Measurements from ENCODE around the gene PPP2CA. TPM values are rescaled to one million over a fixed set of nuclear protein-coding genes. Genes with fewer than 3 reads are reported as not detected.

Gene PPP2CA
- total RNA-seq, 2 experiments from 2014 or later: 132 to 178 TPM

DNA sequence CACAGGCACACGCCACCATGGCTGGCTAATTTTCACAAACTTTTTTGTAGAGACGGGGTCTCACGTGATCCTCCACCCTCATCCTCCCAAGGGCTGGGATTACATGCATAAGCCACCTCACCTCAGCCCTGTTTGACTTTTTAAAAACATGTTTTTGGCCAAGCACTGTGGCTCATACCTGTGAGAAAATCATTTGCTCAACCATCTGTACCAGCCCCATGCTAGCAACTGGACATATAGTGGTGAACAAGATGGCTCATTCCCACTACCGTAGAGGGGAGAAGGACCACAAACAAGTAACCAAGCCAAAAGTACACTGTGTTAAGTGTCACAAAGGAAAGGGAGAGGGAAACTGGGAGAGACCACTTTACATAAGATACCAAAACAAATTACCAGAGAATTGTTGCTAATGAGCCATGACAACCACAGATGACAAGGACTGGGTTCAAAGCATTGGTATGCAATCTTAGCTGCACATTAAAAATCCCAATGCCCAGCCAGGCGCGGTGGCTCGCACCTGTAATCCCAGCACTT, 19.2 kb downstream of the PPP2CA start:
- CTCF ChIA-PET (ENCODE audit: unreplicated experiment): no interaction called here

DNA sequence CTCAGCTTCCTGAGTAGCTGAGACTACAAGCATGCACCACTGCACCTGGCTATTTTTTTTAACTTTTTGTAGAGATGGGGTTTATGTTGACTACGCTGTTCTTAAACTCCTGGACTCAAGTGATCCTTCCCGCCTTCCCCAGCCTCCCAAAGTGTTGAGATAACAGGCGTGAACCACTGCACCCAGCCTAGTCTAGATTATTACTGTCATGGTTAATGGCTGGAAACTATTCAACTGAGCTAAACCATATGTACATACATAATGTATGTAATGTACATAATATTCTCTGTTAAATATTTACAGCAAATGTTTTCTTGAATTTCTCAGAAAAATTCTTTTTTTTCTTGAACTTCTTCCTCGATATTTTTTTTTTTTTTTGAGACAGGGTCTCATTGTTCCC, 21.3 kb downstream of the PPP2CA start:
- Histone ChIP-seq H3K9me3 (ENCODE audit: low read length) (no peaks in the 10 kb centered on the region), H4K20me1 (ENCODE audit: insufficient read depth, low read length) (peaks cover 27% of the 10 kb centered on the region), H3K36me3 (ENCODE audit: insufficient read depth, low read length) (peaks cover 98% of the 10 kb centered on the region), H3K4me1 (ENCODE audit: insufficient read depth, low read length, poor library complexity, severe bottlenecking) (no peaks in the 10 kb centered on the region), H3K79me2 (ENCODE audit: insufficient read depth, low read depth, low read length) (peaks cover 78% of the 10 kb centered on the region), H3K4me3 (ENCODE audit: low read depth, low read length, poor library complexity, severe bottlenecking) (no peak overlapping the region), H3K27ac (ENCODE audit: low read depth, low read length, poor library complexity, severe bottlenecking) (no peak overlapping the region), H3K4me2 (ENCODE audit: low read length) (no peak overlapping the region), H3K9me2 (ENCODE audit: insufficient read depth, low read length) (no peaks in the 10 kb centered on the region), H2AFZ (ENCODE audit: low read length) (no peak overlapping the region)
- POLR2A ChIA-PET: interaction anchor here (1.2 kb wide), 1 partner anchor 20 kb away, joined by 5 read pairs; no protein-coding TSS in a partner anchor
- BruUV-seq (replicated peaks): no TSS peak
- CTCF ChIA-PET (ENCODE audit: unreplicated experiment): no interaction called here
- DNase-seq (ENCODE audit: low spot score): no peak
- intact Hi-C loops (cut with micrococcal nuclease; ENCODE audit: unreplicated experiment): no loop called here
- TF ChIP-seq, protein P1, sequence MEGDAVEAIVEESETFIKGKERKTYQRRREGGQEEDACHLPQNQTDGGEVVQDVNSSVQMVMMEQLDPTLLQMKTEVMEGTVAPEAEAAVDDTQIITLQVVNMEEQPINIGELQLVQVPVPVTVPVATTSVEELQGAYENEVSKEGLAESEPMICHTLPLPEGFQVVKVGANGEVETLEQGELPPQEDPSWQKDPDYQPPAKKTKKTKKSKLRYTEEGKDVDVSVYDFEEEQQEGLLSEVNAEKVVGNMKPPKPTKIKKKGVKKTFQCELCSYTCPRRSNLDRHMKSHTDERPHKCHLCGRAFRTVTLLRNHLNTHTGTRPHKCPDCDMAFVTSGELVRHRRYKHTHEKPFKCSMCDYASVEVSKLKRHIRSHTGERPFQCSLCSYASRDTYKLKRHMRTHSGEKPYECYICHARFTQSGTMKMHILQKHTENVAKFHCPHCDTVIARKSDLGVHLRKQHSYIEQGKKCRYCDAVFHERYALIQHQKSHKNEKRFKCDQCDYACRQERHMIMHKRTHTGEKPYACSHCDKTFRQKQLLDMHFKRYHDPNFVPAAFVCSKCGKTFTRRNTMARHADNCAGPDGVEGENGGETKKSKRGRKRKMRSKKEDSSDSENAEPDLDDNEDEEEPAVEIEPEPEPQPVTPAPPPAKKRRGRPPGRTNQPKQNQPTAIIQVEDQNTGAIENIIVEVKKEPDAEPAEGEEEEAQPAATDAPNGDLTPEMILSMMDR (conservative IDR thresholded peaks at IDR 0.05; ENCODE audit: low read length): no peak
- no peak for TF ChIP-seq EZH2phosphoT487 (IDR thresholded peaks at IDR 0.05; ENCODE audit: borderline replicate concordance, low read depth, low read length)

More for the DNA sequence above, 19.2 kb downstream of the PPP2CA start:
- no TSS peak for BruUV-seq (replicated peaks)
- POLR2A ChIA-PET: interaction anchor here (0.6 to 1.5 kb wide), 5 partner anchors 15 to 209 kb away, joined by 3 to 10 read pairs (median 3); partner anchors contain the start of gene PPP2CA
- Histone ChIP-seq H3K36me3 (ENCODE audit: insufficient read depth, low read length) (peaks cover 83% of the 10 kb centered on the region), H2AFZ (ENCODE audit: low read length) (no peak overlapping the region), H3K27ac (ENCODE audit: low read depth, low read length, poor library complexity, severe bottlenecking) (no peak overlapping the region), H3K9me3 (ENCODE audit: low read length) (no peaks in the 10 kb centered on the region), H4K20me1 (ENCODE audit: insufficient read depth, low read length) (peaks cover 31% of the 10 kb centered on the region), H3K4me1 (ENCODE audit: insufficient read depth, low read length, poor library complexity, severe bottlenecking) (no peaks in the 10 kb centered on the region), H3K4me2 (ENCODE audit: low read length) (no peak overlapping the region), H3K4me3 (ENCODE audit: low read depth, low read length, poor library complexity, severe bottlenecking) (no peak overlapping the region), H3K79me2 (ENCODE audit: insufficient read depth, low read depth, low read length) (peaks cover 99% of the 10 kb centered on the region), H3K9me2 (ENCODE audit: insufficient read depth, low read length) (no peaks in the 10 kb centered on the region)
- no peak for DNase-seq (ENCODE audit: low spot score)
- intact Hi-C loops (cut with micrococcal nuclease; ENCODE audit: unreplicated experiment): no loop called here
- TF ChIP-seq, protein P1 (conservative IDR thresholded peaks at IDR 0.05; ENCODE audit: low read length): no peak
- TF ChIP-seq EZH2phosphoT487 (IDR thresholded peaks at IDR 0.05; ENCODE audit: borderline replicate concordance, low read depth, low read length): no peak

DNA sequence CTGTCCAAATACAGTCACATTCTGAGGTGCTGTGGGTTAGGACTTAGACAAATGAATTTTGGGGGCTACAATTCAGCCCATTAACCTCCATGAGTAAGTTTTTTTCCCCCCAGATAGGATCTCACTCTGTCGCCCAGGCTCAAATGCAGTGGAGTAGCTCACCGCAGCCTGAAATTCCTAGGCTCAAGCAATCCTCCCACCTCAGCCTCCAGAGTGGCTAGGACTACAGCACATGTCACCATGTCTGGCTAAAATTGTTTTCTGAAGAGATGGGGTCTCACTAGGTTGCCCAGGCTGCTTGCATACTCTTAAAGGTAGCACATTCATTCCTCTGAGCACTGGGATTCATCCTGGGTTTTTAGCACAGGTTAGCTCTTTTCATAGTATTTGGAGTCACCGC, 22.2 kb downstream of the PPP2CA start:
- H4K20me1 ChIP-seq (ENCODE audit: insufficient read depth, low read length): peaks cover 18% of the 10 kb centered on the region
- H3K4me1 ChIP-seq (ENCODE audit: insufficient read depth, low read length, poor library complexity, severe bottlenecking): no peaks in the 10 kb centered on the region
- H3K27ac ChIP-seq (ENCODE audit: low read depth, low read length, poor library complexity, severe bottlenecking): no peak overlapping the region
- ChIA-PET CTCF (ENCODE audit: unreplicated experiment) (no interaction called here), POLR2A (interaction anchor here (0.8 kb wide), 1 partner anchor 22 kb away, joined by 3 read pairs; the partner anchor contains the start of gene PPP2CA)
- no peak overlapping the region for H3K4me2 ChIP-seq (ENCODE audit: low read length)
- H3K79me2 ChIP-seq (ENCODE audit: insufficient read depth, low read depth, low read length): peaks cover 68% of the 10 kb centered on the region
- no peak for DNase-seq (ENCODE audit: low spot score)
- no TSS peak for BruUV-seq (replicated peaks)
- no peak for TF ChIP-seq EZH2phosphoT487 (IDR thresholded peaks at IDR 0.05; ENCODE audit: borderline replicate concordance, low read depth, low read length)
- TF ChIP-seq, protein P1 (conservative IDR thresholded peaks at IDR 0.05; ENCODE audit: low read length): no peak
- no peak overlapping the region for H2AFZ ChIP-seq (ENCODE audit: low read length)
- no peaks in the 10 kb centered on the region for H3K9me2 ChIP-seq (ENCODE audit: insufficient read depth, low read length)
- H3K36me3 ChIP-seq (ENCODE audit: insufficient read depth, low read length): peaks cover 98% of the 10 kb centered on the region
- H3K4me3 ChIP-seq (ENCODE audit: low read depth, low read length, poor library complexity, severe bottlenecking): no peak overlapping the region
- H3K9me3 ChIP-seq (ENCODE audit: low read length): no peaks in the 10 kb centered on the region
- intact Hi-C loops (cut with micrococcal nuclease; ENCODE audit: unreplicated experiment): no loop called here
